HG03060 (cell line): Measurements from ENCODE around the gene MAP1LC3B.
"Not testable (repeated sequence)": the region's sequence is repeated elsewhere in the genome, so short reads cannot be mapped to it uniquely, and the experiment has no call there.

Source experiments
- ATAC-seq: cut with Tn5 transposase; IDR thresholded peaks from one replicate; pipeline ENCODE4 v1.9.1; 2021; ENCODE audit warnings: low read depth, moderate number of reproducible peaks; ENCODE audit not compliant: unreplicated experiment

Gene MAP1LC3B

DNA sequence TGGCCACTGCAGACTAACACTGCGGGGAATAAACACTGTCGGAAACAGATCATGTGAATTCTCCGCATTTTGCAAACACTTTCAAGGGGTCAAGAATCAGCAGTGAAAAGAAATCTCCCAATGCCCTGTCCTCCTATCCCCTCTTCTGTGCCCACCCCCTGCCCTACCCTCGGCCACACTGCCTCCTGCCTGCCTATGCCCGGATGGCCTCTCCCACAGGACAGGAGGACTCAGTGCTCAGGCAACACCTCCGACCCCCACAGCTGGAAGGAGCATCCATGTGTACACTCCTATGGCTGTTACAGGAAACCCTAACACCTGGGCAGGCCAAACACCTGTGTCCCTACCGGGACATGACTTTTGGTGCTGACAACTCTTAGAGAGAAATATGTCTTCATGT is 33.0 kb upstream of the MAP1LC3B start:
- ATAC-seq: no peak

DNA sequence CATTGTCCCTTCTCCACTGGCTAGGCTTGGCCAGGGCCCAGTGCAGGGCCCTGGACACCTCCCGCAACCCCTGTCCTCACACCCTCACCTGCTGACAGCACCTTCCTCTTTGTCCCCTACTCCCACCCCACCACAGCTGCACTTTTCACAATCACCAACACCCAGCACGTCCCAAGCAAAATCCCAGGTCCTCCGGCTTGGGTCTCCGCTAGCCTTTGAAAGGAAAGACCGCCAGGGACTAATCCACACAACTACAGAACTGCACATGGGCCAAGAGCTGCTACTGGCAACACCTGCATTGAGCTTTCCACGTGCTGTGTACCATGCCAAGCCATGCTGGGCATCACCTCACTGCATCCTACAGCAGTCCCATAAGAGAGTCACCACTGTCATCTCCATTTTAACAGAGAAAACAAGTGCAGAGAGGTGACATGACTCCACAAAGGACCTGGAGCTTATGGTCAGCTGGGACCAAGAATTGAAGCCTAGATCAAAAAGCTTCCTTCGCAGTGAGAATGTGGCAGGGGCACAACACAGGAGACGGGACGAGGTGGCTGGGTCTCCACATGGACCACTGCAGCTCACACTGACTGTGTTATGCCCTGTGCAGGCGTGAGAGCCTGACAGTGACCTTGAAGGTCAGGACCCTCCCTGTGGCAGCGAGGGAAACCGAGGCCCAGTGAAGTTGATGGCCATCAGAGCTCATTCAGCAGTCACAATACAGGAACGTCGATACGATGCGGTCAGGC is 31.1 kb upstream of the MAP1LC3B start:
- ATAC-seq: no peak

DNA sequence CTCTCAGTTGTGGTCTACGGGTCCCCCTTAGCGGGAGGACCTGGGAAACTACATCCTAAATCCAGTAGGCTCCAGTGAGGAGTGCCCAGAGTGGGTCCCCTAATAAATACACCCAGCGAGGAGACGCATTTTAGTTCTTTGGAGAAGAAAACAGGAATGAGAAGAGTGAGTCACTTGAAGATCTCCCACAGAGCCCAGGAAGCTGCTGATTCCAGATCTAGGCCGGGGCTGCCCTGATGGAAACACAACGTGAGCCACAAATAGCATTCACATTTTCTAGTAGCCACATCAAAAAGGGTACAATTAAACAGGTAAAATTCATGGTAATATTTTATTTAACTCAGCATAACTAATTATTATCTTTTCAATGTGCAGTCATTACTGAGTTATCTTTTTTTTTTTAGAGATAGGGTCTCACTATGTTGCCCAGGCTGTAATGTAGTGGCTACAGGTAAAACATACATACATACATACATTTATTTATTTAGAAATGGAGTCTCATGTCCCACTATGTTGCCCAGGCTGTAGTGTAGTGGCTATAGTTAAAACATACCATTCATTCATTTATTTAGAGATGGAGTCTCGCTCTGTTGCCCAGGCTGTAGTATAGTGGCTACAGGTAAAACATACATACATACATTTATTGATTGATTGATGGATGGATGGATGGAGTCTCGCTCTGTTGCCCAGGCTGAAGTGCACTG is 30.1 kb upstream of the MAP1LC3B start:
- no peak for ATAC-seq

DNA sequence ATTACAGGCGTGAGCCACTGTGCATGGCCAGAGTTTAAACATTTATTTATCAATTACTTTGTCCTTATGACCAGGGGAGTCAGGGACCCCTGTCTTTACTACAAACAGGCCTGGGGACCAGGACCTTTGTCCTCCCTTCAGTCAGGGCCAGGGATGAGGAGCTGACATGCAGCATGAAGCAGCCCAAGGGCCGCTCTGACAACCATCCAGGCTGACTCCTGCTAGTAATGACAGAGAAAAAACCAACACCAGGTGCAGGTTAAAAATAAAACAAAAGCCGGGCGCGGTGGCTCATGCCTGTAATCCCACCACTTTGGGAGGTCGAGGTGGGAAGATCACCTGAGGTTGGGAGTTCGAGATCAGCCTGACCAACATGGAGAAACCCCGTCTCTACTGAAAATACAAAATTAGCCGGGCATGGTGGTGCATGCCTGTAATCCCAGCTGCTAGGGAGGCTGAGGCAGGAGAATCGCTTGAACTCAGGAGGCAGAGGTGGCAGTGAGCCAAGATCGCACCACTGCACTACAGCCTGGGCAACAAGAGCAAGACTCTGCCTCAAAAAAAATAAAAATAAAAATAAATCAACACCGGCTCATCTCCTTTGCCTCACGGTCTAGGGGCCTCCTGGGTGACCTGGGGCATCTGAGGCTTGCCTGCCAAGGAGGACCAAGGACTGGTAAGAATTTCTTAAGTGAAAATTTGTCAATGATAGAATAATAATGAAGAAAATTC is 29.1 kb upstream of the MAP1LC3B start:
- not testable (repeated sequence) for ATAC-seq

DNA sequence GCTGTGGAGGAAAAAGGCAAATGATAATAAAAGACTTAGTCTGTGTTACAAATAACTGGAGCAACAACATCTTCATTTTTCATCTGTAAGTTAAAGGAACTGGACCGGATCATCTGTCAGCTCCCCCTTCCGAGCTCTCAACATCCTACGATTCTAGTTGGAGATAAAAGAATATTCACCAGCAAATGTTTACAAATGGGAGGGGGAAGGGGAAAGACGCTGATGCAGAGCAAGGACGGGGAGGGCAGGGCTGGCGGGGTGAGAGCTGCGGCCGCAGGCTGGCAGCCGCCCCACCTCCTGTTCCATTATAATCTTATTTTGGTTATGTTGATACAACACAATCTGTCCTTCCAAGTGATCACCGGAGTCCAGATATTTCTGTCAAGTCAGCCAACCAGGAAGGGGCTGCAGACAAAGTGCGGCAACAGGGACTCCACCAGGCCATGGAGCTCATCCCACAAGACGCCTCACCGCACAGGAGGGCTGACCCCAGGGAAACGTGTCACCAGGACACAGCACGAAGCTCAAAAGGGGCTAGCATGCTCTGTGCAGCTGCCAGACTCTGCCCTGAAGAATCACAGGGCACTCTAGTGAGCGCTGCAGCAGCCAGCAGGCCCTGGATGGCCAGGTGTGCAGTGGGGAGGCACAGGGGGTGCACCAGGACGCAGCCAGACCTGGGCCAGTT is 28.2 kb upstream of the MAP1LC3B start:
- no peak for ATAC-seq

DNA sequence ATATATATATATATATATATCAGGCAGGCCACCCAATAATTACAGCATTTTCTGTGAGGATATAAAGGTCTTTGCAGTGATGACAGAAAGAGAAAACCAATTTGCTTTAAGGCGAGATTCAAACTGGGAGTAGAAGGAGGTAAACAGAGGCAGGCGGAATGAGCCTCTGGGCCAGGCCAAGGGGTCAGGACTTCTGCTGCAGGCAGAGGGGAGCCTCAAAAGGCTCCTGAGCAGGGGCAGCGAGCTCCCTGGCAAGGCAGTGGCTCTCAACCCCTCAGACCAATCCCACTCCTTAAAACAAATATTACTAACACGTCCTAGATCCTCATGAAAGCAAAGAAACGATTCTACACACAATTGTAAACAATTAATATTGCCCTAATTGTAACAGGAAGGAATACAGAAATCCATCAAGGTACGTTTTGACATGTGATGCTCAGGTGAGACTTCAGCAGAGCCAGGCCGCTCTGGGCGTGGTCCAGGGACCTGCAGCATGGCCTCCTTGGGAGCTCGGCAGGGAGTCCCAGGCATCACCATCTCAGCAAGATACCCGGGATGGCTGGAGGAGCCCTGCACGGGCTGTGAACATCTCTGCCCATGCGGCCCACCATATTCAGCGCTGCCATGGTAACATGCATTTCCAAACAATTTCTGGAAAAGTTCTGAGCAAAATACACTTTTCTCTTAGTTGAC is 27.0 kb upstream of the MAP1LC3B start:
- ATAC-seq: no peak

DNA sequence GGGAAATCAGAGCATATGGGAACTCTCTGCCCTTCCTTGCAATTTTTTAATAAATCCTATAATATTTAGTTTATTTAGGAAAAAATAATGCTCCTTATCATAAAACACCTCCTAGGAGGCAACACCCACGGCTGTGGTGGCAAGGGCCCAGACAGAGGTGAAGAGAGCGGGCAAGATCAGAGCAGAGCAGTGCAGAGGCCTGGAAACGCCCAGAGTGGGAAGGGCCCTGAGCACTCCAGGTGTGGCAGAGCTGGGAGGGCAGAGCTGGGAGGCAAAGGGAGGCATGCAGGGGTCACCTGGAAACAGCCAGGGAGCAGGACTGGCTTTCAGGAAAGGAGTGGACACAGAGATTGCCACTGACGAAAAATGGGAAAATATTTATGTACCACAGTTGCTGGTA is 25.8 kb upstream of the MAP1LC3B start:
- ATAC-seq: no peak

DNA sequence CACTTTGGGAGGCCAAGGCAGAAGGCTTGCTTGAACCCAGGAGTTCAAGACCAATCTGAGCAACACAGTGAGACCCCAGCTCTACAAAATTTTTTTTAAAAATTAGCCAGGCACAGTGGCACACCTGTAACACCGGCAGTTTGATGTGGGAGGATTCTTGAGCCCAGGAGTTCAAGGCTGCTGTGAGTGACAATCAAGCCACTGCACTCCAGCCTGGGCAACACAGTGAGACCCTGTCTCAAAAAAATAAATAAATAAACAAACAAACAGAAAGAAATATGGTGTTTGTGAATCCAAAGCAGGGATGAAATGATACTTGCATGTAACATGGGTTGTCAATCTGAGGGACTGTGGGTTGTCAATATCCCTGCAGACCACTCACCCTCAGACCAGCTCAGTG is 25.2 kb upstream of the MAP1LC3B start:
- no peak for ATAC-seq

DNA sequence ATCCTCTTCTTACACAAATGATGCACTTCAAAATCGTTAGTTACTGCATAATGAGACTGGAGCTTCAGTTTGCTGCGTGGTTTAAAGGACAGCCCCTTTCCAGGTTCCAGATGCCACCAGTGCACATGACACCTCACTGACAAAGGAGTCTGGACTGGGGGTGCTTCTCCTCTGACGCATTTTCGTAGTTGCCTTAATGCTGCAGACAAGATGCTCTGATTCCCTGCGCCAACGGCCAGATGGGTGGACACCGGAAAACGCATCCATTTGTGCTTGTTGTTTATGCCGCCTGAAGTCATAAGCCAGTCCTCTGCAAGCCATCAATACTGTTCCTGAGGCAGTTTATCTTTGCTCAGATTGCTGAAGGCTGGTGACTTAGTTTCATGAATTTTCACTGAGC is 24.6 kb upstream of the MAP1LC3B start:
- no peak for ATAC-seq

DNA sequence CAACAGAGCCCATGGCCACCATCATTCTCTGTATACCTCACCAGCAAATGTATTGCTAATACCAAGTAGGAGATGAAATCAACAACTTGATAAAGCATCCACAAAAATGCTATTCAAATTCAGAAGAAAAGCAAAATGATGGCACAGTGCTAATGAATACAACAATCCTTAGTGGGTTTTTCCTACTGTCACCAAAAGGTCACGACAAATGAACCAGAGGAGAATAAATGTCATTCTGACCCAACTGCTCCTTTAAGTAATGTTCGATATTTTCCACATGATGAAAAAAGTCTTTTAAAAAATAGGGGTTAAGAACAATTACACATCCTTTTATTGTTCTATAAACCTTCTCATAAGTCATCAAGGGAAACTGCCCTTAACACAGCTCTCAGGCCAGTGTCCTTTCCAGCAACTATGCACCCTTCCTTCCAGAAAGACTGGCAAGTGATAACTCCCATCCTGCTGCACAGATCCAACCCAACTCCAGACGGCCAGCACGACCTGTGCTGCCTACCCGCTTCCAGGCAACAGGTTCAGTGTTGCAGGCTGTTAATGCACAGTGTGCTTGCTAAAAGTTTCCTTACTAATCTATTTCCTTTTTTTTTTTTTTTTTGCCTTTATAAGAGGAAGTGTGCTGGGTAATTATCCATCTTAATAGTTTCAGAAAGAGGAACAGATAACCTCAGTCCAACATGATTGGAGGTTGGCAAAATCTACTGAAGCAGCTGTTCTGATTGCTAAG is 23.9 kb upstream of the MAP1LC3B start:
- ATAC-seq: no peak

DNA sequence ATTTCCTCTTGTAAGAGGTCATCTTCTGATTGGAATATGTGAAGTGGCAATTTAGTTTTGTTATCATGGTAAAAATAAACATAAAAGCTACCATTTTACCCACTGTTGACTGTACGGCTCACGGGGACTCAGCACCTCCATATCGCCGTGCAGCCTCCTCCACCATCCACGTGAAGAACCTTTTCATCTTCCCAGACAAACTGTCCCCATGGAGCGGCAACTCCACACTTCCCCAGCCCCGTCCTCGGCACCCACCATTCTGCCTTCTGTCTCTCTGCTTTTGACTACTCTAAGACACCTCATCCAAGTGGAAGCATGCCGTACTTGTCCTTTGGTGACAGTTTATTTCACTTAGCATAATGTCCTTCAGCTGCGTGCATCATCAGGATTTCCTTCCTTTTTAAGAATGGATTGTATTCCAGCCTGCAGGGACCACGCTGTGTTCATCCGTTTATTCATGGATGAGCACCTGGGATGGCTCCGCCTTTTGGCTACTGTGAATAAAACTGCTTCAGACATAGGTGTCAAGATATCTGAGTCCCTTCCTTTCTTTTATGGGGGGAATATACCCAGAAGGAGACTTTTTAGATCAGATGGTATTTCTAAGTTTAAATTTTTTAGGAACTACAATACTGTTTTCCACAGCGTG is 22.9 kb upstream of the MAP1LC3B start:
- ATAC-seq: no peak

DNA sequence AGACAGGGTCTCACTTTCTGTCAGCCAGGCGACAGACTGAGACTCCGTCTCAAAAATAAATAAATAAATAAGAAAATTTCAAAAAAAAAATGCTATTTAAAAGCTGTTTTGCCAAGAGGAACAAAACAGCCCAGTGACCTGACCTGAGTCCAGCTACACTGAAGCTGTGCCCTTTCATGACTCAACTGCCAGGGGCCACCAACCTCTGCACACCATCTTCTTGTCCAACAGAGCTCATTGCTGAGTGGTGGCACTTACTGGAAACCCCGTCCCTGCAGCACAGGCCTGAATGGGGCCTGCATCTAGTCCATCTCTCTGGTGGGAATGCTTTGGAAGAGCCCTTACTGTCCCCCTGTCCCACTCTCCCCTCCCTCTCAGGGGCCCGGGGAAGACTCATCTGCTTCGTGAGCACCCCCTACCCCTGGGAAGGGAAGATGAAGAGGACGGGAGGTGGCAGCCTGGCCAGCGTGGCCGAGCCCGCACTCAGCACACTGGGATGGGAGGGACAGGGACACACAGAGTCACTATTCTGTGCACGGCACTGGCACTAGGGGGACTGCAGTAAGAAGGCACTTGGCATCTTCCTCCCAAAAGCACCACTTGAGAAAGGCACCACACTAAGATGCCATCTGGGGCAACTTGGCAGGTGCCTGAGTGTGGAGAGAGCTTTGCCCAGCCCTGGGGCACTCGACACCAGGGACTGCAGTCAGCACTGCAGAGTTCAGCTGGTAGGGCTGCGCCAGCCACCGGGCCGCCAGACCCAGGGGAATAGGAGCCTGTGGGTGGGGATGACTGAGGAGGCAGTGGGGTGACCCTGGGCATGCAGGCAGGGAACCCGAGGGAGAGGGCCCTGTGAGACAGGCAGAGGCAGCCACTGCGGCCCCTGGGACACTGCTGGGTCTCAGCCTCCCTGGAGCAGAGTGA is 22.1 kb upstream of the MAP1LC3B start:
- ATAC-seq: no peak

DNA sequence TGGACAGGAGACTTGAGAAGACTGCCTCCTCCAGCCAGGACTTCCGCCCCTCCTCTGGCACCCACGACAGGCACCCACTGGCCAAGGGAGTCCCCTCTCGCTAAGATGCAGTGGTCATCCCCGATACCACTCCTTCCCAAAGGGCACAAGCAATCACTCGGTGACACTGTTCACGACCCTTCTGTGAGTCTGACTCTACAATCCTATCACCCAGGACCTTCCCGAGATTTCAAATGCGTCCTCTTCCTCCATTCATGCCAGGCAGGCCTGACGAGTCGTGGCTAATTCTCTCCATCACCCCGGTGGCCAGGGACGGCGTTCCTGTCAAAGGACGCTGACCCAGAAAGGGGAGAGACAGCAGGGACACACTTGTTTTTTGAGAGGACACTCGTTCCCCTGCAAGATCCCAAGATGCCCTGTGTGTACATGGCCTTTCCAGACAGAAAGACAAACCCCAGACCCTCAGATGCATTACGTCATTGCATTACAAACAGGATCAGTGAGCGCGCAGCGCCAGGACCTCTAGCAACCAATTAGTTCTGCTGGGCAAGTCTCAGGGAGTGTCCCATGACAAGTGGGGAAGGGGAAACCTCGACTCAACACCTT is 20.8 kb upstream of the MAP1LC3B start:
- no peak for ATAC-seq

DNA sequence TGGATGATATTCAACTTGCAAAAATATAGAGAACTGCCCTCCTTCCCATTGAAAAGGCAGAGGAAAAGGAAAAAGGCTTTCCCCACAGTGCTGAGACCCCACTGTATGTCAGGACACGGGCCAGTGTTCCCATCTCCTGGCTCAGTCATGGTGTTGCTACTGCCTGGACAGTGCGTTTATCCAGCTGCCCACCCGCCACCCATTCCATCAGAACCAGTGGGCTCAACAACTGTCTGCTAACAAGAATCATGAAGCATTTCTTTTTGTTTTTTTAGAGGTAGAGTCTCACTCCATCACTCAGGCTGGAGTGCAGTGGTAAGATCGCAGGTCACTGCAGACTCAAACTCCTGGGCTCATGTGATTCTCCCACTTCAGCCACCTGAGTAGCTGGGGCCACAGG is 19.8 kb upstream of the MAP1LC3B start:
- ATAC-seq: no peak

DNA sequence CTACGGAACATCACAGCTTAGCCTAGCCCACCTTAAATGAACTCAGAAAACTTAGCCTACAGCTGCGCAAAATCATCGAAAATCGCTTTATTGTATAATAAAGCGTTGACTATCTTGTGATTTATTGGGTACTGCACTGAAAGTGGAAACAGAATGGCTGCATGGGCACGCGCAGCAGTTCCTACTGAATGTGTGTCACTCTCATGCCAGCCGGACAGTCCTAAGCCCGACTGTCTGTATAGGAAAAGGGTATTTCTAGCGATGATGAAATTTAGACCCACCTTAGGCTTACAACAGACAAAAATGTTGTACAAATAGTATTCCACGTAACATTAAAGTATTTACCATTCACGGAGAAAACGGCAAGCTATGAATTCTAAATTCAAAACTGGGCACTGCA is 17.8 kb upstream of the MAP1LC3B start:
- no peak for ATAC-seq

DNA sequence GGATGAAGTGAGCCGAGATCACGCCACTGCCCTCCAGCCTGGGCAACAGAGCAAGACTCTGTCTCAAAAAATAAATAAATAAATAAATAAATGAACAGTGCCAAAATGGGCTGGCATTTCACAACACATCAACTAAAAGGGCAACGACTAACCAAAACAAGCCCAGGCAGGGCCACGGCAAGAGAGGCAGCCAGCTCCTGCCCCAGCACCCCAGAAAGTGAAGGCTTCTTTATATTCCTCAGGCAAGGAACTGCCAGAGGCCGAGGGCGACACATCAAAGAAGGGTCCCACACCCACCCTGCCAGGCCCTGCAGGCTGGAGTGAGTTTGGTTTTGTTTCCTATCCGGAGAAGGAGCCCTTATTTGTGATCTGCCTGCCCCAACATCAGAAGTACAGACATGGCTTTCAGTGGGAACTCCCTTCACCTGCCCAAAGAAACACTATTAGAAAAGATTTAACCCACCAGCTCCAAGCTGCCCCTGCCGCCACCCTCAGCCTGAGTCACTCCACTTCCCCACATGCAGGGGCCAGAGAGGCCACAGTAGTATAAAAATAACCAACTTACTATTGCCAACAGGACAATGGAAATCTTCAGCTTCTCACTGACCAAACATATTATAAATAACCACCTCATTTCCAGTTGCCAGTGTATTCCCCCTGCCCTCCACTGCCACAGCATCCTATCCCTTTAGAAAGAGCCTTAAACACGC is 16.6 kb upstream of the MAP1LC3B start:
- no peak for ATAC-seq

DNA sequence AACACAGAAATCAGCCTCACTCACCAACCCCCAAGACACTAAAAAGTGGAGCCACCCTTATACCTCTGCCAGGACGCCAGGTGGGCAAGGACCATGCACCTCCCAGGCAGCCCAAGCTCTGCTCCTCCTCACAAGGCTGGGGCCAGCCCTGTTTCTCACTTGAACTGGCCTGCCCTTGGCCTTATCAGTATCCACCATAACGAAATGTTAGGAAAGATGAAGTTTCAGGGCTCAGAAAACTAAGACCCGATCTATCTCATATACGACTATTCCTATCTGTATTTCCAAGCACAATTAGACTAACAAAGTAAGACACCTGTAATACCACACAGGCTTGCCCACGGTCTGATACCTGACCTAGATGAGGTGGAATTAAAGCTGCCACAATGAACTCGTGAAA is 15.5 kb upstream of the MAP1LC3B start:
- no peak for ATAC-seq
